HEK293T (cell line): Measurements from ENCODE around the gene LPCAT1.

Experiments
- ELF4 ChIP-seq: fragments of 450-650 bp; IDR thresholded peaks from 2 replicates; pipeline ENCODE4 v1.6.1; 2017; ENCODE audit warnings: antibody characterized with exemption
- FOXK2 ChIP-seq: fragments of 450-650 bp; IDR thresholded peaks from 2 replicates; pipeline ENCODE4 v1.6.1; 2016; ENCODE audit warnings: mild to moderate bottlenecking
- FOXM1 ChIP-seq: fragments of 450-650 bp; IDR thresholded peaks from 2 replicates; pipeline ENCODE4 v1.6.1; 2017; ENCODE audit warnings: mild to moderate bottlenecking, borderline replicate concordance
- NFRKB ChIP-seq: fragments of 450-650 bp; IDR thresholded peaks from 2 replicates; pipeline ENCODE4 v1.6.1; 2016; ENCODE audit warnings: mild to moderate bottlenecking, moderate library complexity

DNA sequence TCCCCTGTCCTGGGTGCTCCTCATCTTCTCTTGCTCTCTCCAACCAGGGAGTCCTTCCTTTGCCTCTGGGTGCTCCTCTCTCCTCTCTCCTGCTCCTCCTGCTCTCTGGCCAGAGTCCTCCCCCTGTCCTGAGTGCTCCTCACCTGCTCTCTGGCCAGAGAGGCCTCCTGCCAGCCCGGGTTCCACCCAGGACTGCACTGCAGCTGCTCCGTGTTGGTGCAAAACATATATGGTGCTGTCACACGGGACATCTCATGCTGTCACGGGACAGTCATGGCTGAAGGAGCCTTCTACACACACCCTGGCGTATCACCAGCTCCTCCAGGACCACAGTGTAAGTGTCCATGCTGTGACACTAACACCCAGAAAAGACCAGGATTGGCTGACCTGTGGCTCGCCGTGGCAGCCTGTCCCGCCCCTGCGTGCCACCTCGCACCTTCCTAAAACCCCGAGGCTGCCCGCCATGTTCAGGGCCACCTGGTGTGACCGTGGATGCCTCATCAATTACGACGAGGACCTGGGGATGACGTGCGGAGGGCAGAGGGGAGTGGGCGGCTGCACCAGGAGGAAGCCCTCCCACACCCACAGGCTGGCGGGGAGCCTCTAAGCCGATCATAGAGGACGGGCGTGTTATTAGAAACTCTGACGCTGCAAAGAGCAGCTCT, 50.7 kb downstream of the LPCAT1 start:
- no peak for TF ChIP-seq FOXM1
- TF ChIP-seq NFRKB = no peak
- TF ChIP-seq FOXK2 = no peak
- no peak for TF ChIP-seq ELF4
